ENCODE data around the gene TOR1AIP1.
A peak's percentile ranks its signal among the peaks of the same experiment; 100 is the strongest.
"Not testable (repeated sequence)": the region's sequence is repeated elsewhere in the genome, so short reads cannot be mapped to it uniquely, and the experiment has no call there.

The TOR1AIP1 gene

GRCh38 chr1:179958359-179958758, 76.3 kb downstream of the TOR1AIP1 start:
- peaks cover 24% of the 10 kb centered on the region for H3K9me3 Mint-ChIP-seq
- peaks cover 7% of the 10 kb centered on the region for H3K27me3 Mint-ChIP-seq (ENCODE audit: low read depth, poor library complexity)
- H3K4me3 Mint-ChIP-seq: no peak overlapping the region
- peaks cover 29% of the 10 kb centered on the region for H3K4me1 Mint-ChIP-seq
- H3K36me3 Mint-ChIP-seq (ENCODE audit: low read depth): peaks cover 35% of the 10 kb centered on the region
- no peak for TF ChIP-seq CTCF (IDR thresholded peaks at IDR 0.05)
- no peak overlapping the region for H3K27ac Mint-ChIP-seq
- no peak for DNase-seq

- peaks cover 67% of the 10 kb centered on the region for H3K36me3 Mint-ChIP-seq (ENCODE audit: low read depth)
- H3K4me1 Mint-ChIP-seq: not testable (repeated sequence)
Measured at GRCh38 chr1:179962168-179962567, 80.1 kb downstream of the TOR1AIP1 start.

GRCh38 chr1:179966551-179966950, 84.5 kb downstream of the TOR1AIP1 start:
- no peak overlapping the region for H3K27ac Mint-ChIP-seq
- H3K9me3 Mint-ChIP-seq: peaks cover 56% of the 10 kb centered on the region
- H3K4me1 Mint-ChIP-seq: no peaks in the 10 kb centered on the region
- no peak overlapping the region for H3K4me3 Mint-ChIP-seq
- H3K36me3 Mint-ChIP-seq (ENCODE audit: low read depth): peaks cover 83% of the 10 kb centered on the region
- peaks cover 4% of the 10 kb centered on the region for H3K27me3 Mint-ChIP-seq (ENCODE audit: low read depth, poor library complexity)
- DNase-seq: no peak
- no peak for TF ChIP-seq CTCF (IDR thresholded peaks at IDR 0.05)

More at GRCh38 chr1:179962168-179962567, 80.1 kb downstream of the TOR1AIP1 start:
- peaks cover 59% of the 10 kb centered on the region for H3K9me3 Mint-ChIP-seq
- H3K4me3 Mint-ChIP-seq; H3K27me3 Mint-ChIP-seq (ENCODE audit: low read depth, poor library complexity); DNase-seq; H3K27ac Mint-ChIP-seq: not testable (repeated sequence)

- Mint-ChIP-seq H3K27ac (peak overlapping the region; percentile 68), H3K36me3 (ENCODE audit: low read depth) (peaks cover 82% of the 10 kb centered on the region), H3K9me3 (peaks cover 51% of the 10 kb centered on the region), H3K4me3 (no peak overlapping the region), H3K4me1 (peaks cover 6% of the 10 kb centered on the region), H3K27me3 (ENCODE audit: low read depth, poor library complexity) (peaks cover 2% of the 10 kb centered on the region)
- DNase-seq: no peak
- TF ChIP-seq CTCF (IDR thresholded peaks at IDR 0.05): no peak
Measured at GRCh38 chr1:179968284-179968993, 86.4 kb downstream of the TOR1AIP1 start.

GRCh38 chr1:179968994-179969919, 87.2 kb downstream of the TOR1AIP1 start:
- Mint-ChIP-seq H3K27ac (peak overlapping the region; percentile 68), H3K9me3 (peaks cover 47% of the 10 kb centered on the region), H3K36me3 (ENCODE audit: low read depth) (peaks cover 82% of the 10 kb centered on the region), H3K4me3 (no peak overlapping the region), H3K27me3 (ENCODE audit: low read depth, poor library complexity) (peaks cover 2% of the 10 kb centered on the region), H3K4me1 (peaks cover 12% of the 10 kb centered on the region)
- TF ChIP-seq CTCF (IDR thresholded peaks at IDR 0.05): no peak
- no peak for DNase-seq

Measured in nephron progenitor cell (in vitro differentiated cells).